WTC11 (cell line): ENCODE results near the gene GALNT16.

ENCODE experiments used
- ELF4 ChIP-seq: sonication (generic); formaldehyde crosslinking; IDR thresholded peaks from 2 replicates; pipeline ENCODE4 v1.8.1; 2022; ENCODE audit warnings: low read depth, mild to moderate bottlenecking, moderate library complexity, missing genetic modification reagents
- NR3C1 ChIP-seq: sonication (generic); formaldehyde crosslinking; conservative IDR thresholded peaks from 2 replicates; pipeline ENCODE4 v1.8.1; 2023; ENCODE audit warnings: low read depth, mild to moderate bottlenecking, missing genetic modification reagents
- ZNF263 ChIP-seq: sonication (generic); formaldehyde crosslinking; IDR thresholded peaks from 2 replicates; pipeline ENCODE4 v1.8.1; 2022; ENCODE audit warnings: low read depth, mild to moderate bottlenecking, moderate library complexity, missing genetic modification reagents
- ZNF423 ChIP-seq: fragments of 250-450 bp; sonication (Bioruptor Pico); IDR thresholded peaks from 2 replicates; pipeline ENCODE4 v2.1.2; 2022; ENCODE audit warnings: mild to moderate bottlenecking, moderate library complexity
- TF ChIP-seq, protein P1 (sequence below): sonication (generic); formaldehyde crosslinking; IDR thresholded peaks from 2 replicates; pipeline ENCODE4 v1.8.1; 2023; ENCODE audit warnings: mild to moderate bottlenecking, missing genetic modification reagents, moderate library complexity
- TF ChIP-seq, protein P2 (sequence below): fragments of 200-600 bp; IDR thresholded peaks from 2 replicates; pipeline ENCODE4 v1.8.0; 2022; ENCODE audit warnings: antibody characterized with exemption

DNA sequence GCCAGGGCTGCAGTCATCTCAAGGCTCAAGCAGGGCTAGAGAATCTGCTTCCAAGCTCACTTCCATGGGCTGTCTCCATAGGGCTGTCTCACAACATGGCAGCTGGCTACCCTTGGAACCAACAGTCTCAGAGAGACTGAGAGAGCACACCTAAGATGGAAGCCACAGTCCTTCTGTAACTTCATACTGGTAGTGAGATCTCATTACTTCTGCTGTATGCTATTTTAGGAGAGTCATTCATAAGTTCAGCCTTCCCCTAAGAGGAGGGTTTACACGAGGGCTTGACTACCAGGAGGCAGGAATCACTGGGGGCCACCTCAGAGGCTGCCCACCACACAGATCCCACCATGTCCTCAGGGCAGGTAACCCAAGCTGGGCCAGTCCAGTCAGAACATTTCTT is 108.4 kb downstream of the GALNT16 start:
- TF ChIP-seq, protein P1, sequence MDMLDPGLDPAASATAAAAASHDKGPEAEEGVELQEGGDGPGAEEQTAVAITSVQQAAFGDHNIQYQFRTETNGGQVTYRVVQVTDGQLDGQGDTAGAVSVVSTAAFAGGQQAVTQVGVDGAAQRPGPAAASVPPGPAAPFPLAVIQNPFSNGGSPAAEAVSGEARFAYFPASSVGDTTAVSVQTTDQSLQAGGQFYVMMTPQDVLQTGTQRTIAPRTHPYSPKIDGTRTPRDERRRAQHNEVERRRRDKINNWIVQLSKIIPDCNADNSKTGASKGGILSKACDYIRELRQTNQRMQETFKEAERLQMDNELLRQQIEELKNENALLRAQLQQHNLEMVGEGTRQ (CRISPR knock-in tag), result no peak
- TF ChIP-seq, protein P2, sequence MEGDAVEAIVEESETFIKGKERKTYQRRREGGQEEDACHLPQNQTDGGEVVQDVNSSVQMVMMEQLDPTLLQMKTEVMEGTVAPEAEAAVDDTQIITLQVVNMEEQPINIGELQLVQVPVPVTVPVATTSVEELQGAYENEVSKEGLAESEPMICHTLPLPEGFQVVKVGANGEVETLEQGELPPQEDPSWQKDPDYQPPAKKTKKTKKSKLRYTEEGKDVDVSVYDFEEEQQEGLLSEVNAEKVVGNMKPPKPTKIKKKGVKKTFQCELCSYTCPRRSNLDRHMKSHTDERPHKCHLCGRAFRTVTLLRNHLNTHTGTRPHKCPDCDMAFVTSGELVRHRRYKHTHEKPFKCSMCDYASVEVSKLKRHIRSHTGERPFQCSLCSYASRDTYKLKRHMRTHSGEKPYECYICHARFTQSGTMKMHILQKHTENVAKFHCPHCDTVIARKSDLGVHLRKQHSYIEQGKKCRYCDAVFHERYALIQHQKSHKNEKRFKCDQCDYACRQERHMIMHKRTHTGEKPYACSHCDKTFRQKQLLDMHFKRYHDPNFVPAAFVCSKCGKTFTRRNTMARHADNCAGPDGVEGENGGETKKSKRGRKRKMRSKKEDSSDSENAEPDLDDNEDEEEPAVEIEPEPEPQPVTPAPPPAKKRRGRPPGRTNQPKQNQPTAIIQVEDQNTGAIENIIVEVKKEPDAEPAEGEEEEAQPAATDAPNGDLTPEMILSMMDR, result no peak
- no peak for TF ChIP-seq ELF4 (CRISPR knock-in tag)
- no peak for TF ChIP-seq NR3C1 (CRISPR knock-in tag)
- no peak for TF ChIP-seq ZNF263 (CRISPR knock-in tag)
- no peak for TF ChIP-seq ZNF423 (CRISPR knock-in tag)
